K562 (cell line): Measurements from ENCODE around the gene ALK. TPM values are rescaled to one million over a fixed set of nuclear protein-coding genes. Genes with fewer than 3 reads are reported as not detected.

Experiments used
- ATAC-seq: fragments of 200-7000 bp; cut with Tn5 transposase; 3 replicates; pipeline ENCODE4 v1.9.1; 2020; ENCODE audit warnings: moderate library complexity
- BruUV-seq: library from RNA; stranded (reverse); fragments of 400-500 nt; replicated peaks from 2 replicates; lab custom pipeline; 2021; lab: Mats Ljungman, UMichigan
- CTCF ChIA-PET: fragments of 300-600 bp; formaldehyde crosslinking; extraction: SDS; loops from one replicate; lab custom pipeline; 2021; ENCODE audit warnings: low intra/inter-chr PET ratio; lab: Yijun Ruan, JAX
- POLR2A ChIA-PET: fragments of 300-600, 350-650 bp; sonication (Branson Sonifier 250); formaldehyde crosslinking; extraction: SDS; loops from one replicate; lab custom pipeline; 2021; ENCODE audit warnings: antibody characterized with exemption, inconsistent platforms; lab: Yijun Ruan, JAX
- DNase-seq, 4 experiments: peaks; one replicate each; pipeline versions ENCODE4 v3.0.0 to v3.0.0-alpha.2; 2011 to 2018; ENCODE audit warnings: low spot score in 3 of 4, mixed read lengths in 3 of 4; ENCODE audit errors: extremely low read depth in 1 of 4
- FAIRE-seq: peaks from 2 replicates; lab custom pipeline; 2011; peaks lifted over from hg19 to GRCh38; lab: Jason Lieb, UNC
- H2AFZ ChIP-seq: 2 replicates; pipeline ENCODE4 v1.6.0; 2011; ENCODE audit warnings: low read depth, low read length, control low read depth, inconsistent platforms
- H3K27ac ChIP-seq: fragments of 200-600 bp; 3 replicates; pipeline ENCODE4 v1.8.0; 2011; ENCODE audit warnings: low read depth, mild to moderate bottlenecking, control low read depth, inconsistent platforms, low read length, moderate library complexity, mixed read lengths; ENCODE audit errors: extremely low read depth
- H3K27me3 ChIP-seq, 2 experiments: fragments of 300-600 bp in 1 of 2; 2 replicates in 1 of 2; 3 replicates in 1 of 2; pipeline versions ENCODE4 v1.6.0 to v1.8.0; 2011; ENCODE audit warnings: inconsistent platforms in 2 of 2, low read length in 2 of 2, mild to moderate bottlenecking in 1 of 2, mixed read lengths in 1 of 2, moderate library complexity in 1 of 2; ENCODE audit not compliant: control insufficient read depth in 2 of 2, insufficient read depth in 2 of 2
- H3K36me3 ChIP-seq: fragments of 300-600 bp; 3 replicates; pipeline ENCODE4 v1.8.0; 2011; ENCODE audit warnings: mild to moderate bottlenecking, low read length, inconsistent platforms; ENCODE audit not compliant: control insufficient read depth, insufficient read depth
- H3K4me1 ChIP-seq, 2 experiments: fragments of 200-600 bp in 1 of 2; replicated peaks in 1 of 2; 2 replicates in 1 of 2; 3 replicates in 1 of 2; pipeline versions ENCODE4 v1.5.1 to v1.8.0; 2011; ENCODE audit warnings: inconsistent platforms in 2 of 2, low read length in 2 of 2, mild to moderate bottlenecking in 1 of 2, mixed read lengths in 1 of 2, moderate library complexity in 1 of 2; ENCODE audit not compliant: control insufficient read depth in 2 of 2, insufficient read depth in 2 of 2
- H3K4me2 ChIP-seq: 2 replicates; pipeline ENCODE4 v1.6.1; 2011; ENCODE audit warnings: low read length, control low read depth, inconsistent platforms, mixed read lengths; ENCODE audit not compliant: insufficient read depth
- H3K4me3 ChIP-seq: fragments of 200-600 bp; sonication (generic), shearing (Covaris generic); 2 replicates; pipeline ENCODE4 v1.5.1; 2016; ENCODE audit warnings: control low read depth, inconsistent platforms
- H3K79me2 ChIP-seq: fragments of 200-600 bp; 3 replicates; pipeline ENCODE4 v1.8.0; 2011; ENCODE audit warnings: low read length, inconsistent platforms; ENCODE audit not compliant: control insufficient read depth, insufficient read depth
- H3K9ac ChIP-seq, 2 experiments: 2 replicates each; pipeline versions ENCODE4 v1.6.0 to v1.6.1; 2011; ENCODE audit warnings: low read depth in 2 of 2, low read length in 2 of 2, control low read depth in 1 of 2, inconsistent platforms in 1 of 2, mild to moderate bottlenecking in 1 of 2, mixed read lengths in 1 of 2; ENCODE audit not compliant: insufficient read depth in 1 of 2
- H3K9me1 ChIP-seq: one replicate; pipeline ENCODE4 v1.6.0; 2011; ENCODE audit warnings: inconsistent platforms, mild to moderate bottlenecking, low read length, moderate library complexity; ENCODE audit not compliant: control insufficient read depth, insufficient read depth
- H3K9me3 ChIP-seq: replicated peaks from 2 replicates; pipeline ENCODE4 v1.5.1; 2011; ENCODE audit warnings: low read depth, low read length, inconsistent platforms; ENCODE audit not compliant: control insufficient read depth, insufficient read depth
- H4K20me1 ChIP-seq: replicated peaks from 2 replicates; pipeline ENCODE4 v1.6.1; 2011; ENCODE audit warnings: low read length, inconsistent platforms, mixed read lengths; ENCODE audit not compliant: control insufficient read depth, insufficient read depth
- CHD1 ChIP-seq: fragments of 200-600 bp; sonication (generic); IDR thresholded peaks from one replicate; pipeline ENCODE4 v1.6.1; 2012; ENCODE audit warnings: mild to moderate bottlenecking, moderate library complexity, low read length, inconsistent platforms
- CREB3L1 ChIP-seq: fragments of 450-650 bp; IDR thresholded peaks from 2 replicates; pipeline ENCODE4 v1.6.1; 2014; ENCODE audit warnings: low read depth, mild to moderate bottlenecking, moderate library complexity, borderline replicate concordance
- HDAC6 ChIP-seq: IDR thresholded peaks from 2 replicates; pipeline ENCODE4 v1.6.1; 2012; ENCODE audit warnings: low read depth, mild to moderate bottlenecking, control low read depth, inconsistent platforms, low read length, moderate library complexity
- NCOR1 ChIP-seq: fragments of 450-650 bp; IDR thresholded peaks from 2 replicates; pipeline ENCODE4 v1.6.1; 2016; ENCODE audit warnings: mild to moderate bottlenecking, moderate library complexity
- POLR2B ChIP-seq: fragments of 450-650 bp; IDR thresholded peaks from 2 replicates; pipeline ENCODE4 v1.6.1; 2018; ENCODE audit warnings: low read depth; ENCODE audit not compliant: partially characterized antibody
- RBFOX2 ChIP-seq: fragments of 200-400 bp; formaldehyde crosslinking; IDR thresholded peaks from 2 replicates; pipeline ENCODE4 v1.6.1; 2017; ENCODE audit warnings: low read depth, mild to moderate bottlenecking, low read length, moderate library complexity
- SUPT5H ChIP-seq: fragments of 450-650 bp; IDR thresholded peaks from 2 replicates; pipeline ENCODE4 v1.6.1; 2016
- TFE3 ChIP-seq: fragments of 450-650 bp; formaldehyde crosslinking; IDR thresholded peaks from 2 replicates; pipeline ENCODE4 v1.4.0; 2020; ENCODE audit warnings: mild to moderate bottlenecking, mixed read lengths
- THRA ChIP-seq: fragments of 450-650 bp; IDR thresholded peaks from 2 replicates; pipeline ENCODE4 v1.6.1; 2017; ENCODE audit warnings: mild to moderate bottlenecking, moderate library complexity
- WGBS: fragments of 100-300 bp; shearing (Covaris generic); methylation state at CpG from one replicate; pipeline ENCODE4 v1.1.6; 2016; ENCODE audit warnings: low coverage, mixed read lengths; ENCODE audit not compliant: insufficient coverage; ENCODE audit errors: missing lambda C conversion rate; 5-methylcytosine and 5-hydroxymethylcytosine counted together
- in situ Hi-C: fragments of 300-500 bp; cut with MboI; formaldehyde crosslinking; loops from 4 replicates; pipeline ENCODE4 v1.15.0; 2018; ENCODE audit warnings: inconsistent platforms, mixed read lengths
- intact Hi-C: fragments of 100-400 bp; cut with micrococcal nuclease; formaldehyde crosslinking; loops from 2 replicates; pipeline ENCODE4 v1.14.2; 2022
- polyA plus RNA-seq, 8 experiments: library from polyadenylated mRNA; depleted of rRNA in 4 of 8; stranded (reverse) in 5 of 8; unstranded in 3 of 8; fragments of >200 nt; fragmentation: Nextera tagmentation in 2 of 8; fragmentation: Illumina TruSeq in 1 of 8; extraction: Ambion mirVana in 2 of 8; extraction: Trizol in 1 of 8; gene quantifications; 2 replicates each; pipeline versions ENCODE4 v1.2.1 to v1.2.3, GENCODE V29; 2011 to 2014; ENCODE audit warnings: inconsistent platforms in 1 of 8, missing spikeins in 1 of 8
- total RNA-seq, 7 experiments: library from RNA; depleted of rRNA in 6 of 7; stranded (reverse); fragments of >200 nt in 6 of 7; fragmentation: Illumina TruSeq in 2 of 7; extraction: Trizol in 2 of 7; gene quantifications; 2 replicates each; pipeline versions ENCODE4 v1.2.1 to v1.2.3, GENCODE V29; 2011 to 2021; ENCODE audit warnings: low replicate concordance in 1 of 7

ALK gene
- total and polyA plus RNA-seq, 9 of the 15 experiments (the other 6 are each of a cell fraction or from before 2014, with no cell fraction given) = not detected

GRCh38 chr2:29894822-29895614 is 26.4 kb downstream of the ALK start (continued):
- no peak for TF ChIP-seq CREB3L1
- TF ChIP-seq SUPT5H = no peak
- no peak for TF ChIP-seq RBFOX2

- H3K9ac ChIP-seq = no peak overlapping the region
- POLR2A ChIA-PET = no interaction called here
- intact Hi-C loops (no loop called here), in situ Hi-C loops (no loop called here)
- no peak for FAIRE-seq
- H3K27ac ChIP-seq = no peak overlapping the region
- H3K36me3 ChIP-seq = no peaks in the 10 kb centered on the region
- no peak for DNase-seq
- no peaks in the 10 kb centered on the region for H3K9me3 ChIP-seq
- H3K9me1 ChIP-seq = no peaks in the 10 kb centered on the region
- ATAC-seq = no peak
- H3K4me3 ChIP-seq = no peak overlapping the region
- no peaks in the 10 kb centered on the region for H3K27me3 ChIP-seq
- H4K20me1 ChIP-seq = no peaks in the 10 kb centered on the region
- H2AFZ ChIP-seq = no peak overlapping the region
- no TSS peak for BruUV-seq
- TF ChIP-seq CHD1 = no peak
- TF ChIP-seq POLR2B = no peak
- peak; percentile 28 for TF ChIP-seq TFE3
- TF ChIP-seq HDAC6 = no peak
- no peak for TF ChIP-seq NCOR1
- TF ChIP-seq THRA = no peak
- TF ChIP-seq, all 486 proteins: peak for 1
- Histone ChIP-seq H3K4me1 (no peaks in the 10 kb centered on the region), H3K79me2 (no peaks in the 10 kb centered on the region), H3K4me2 (no peak overlapping the region)
- CTCF ChIA-PET = no interaction called here
- WGBS = 1% methylated on average over 5 of the region's 5 CpGs
Observed at GRCh38 chr2:29892585-29893259, 28.7 kb downstream of the ALK start.
